GM12878 (cell line): ENCODE data around the gene APOC1. TPM values are rescaled to one million over a fixed set of nuclear protein-coding genes. Genes with fewer than 3 reads are reported as not detected.

Experiments used
- ATAC-seq: fragments of 200-7000 bp; cut with Tn5 transposase; 3 replicates; pipeline ENCODE4 v1.9.1; 2020; ENCODE audit warnings: mild to moderate bottlenecking, moderate library complexity
- BruUV-seq: library from RNA; stranded (reverse); fragments of 400-500 nt; replicated peaks from 2 replicates; lab custom pipeline; 2021; lab: Mats Ljungman, UMichigan
- CTCF ChIA-PET: fragments of 300-600 bp; sonication (Branson Sonifier 250); formaldehyde crosslinking; extraction: SDS; loops from one replicate; lab custom pipeline; 2021; ENCODE audit warnings: inconsistent platforms; lab: Yijun Ruan, JAX
- POLR2A ChIA-PET: fragments of 350-600 bp; formaldehyde crosslinking; extraction: SDS; loops from one replicate; lab custom pipeline; 2021; ENCODE audit warnings: inconsistent platforms; lab: Charles Lee
- RAD21 ChIA-PET: fragments of 300-600 bp; sonication (Branson Sonifier 250); formaldehyde crosslinking; loops from one replicate; lab custom pipeline; 2023; ENCODE audit warnings: antibody characterized with exemption; ENCODE audit not compliant: unreplicated experiment; lab: Charles Lee
- SMC1A ChIA-PET: fragments of 300-600 bp; sonication (Branson Sonifier 250); formaldehyde crosslinking; loops from one replicate; lab custom pipeline; 2023; ENCODE audit not compliant: unreplicated experiment, uncharacterized antibody; lab: Charles Lee
- DNase-seq: peaks from one replicate; pipeline ENCODE4 v3.0.0-alpha.2; 2011; ENCODE audit warnings: low read depth, low spot score
- FAIRE-seq: peaks from 3 replicates; lab custom pipeline; 2011; peaks lifted over from hg19 to GRCh38; lab: Jason Lieb, UNC
- H2AFZ ChIP-seq: 2 replicates; pipeline ENCODE4 v1.6.0; 2011; ENCODE audit warnings: low read depth, low read length, control low read depth; ENCODE audit not compliant: control insufficient read depth
- H3K27ac ChIP-seq: 2 replicates; pipeline ENCODE4 v1.5.1; 2011; ENCODE audit warnings: control low read depth; ENCODE audit not compliant: control insufficient read depth, insufficient read depth
- H3K27me3 ChIP-seq, 2 experiments: replicated peaks in 1 of 2; 2 replicates each; pipeline versions ENCODE4 v1.6.0 to v1.6.1; 2011; ENCODE audit warnings: low read length in 1 of 2; ENCODE audit not compliant: control insufficient read depth in 2 of 2, insufficient read depth in 2 of 2
- H3K36me3 ChIP-seq, 2 experiments: 2 replicates each; pipeline ENCODE4 v1.5.1; 2011; ENCODE audit warnings: low read length in 1 of 2; ENCODE audit not compliant: control insufficient read depth in 2 of 2, insufficient read depth in 2 of 2
- H3K4me1 ChIP-seq: 2 replicates; pipeline ENCODE4 v1.6.1; 2011; ENCODE audit warnings: mild to moderate bottlenecking, low read length, moderate library complexity, mixed read lengths; ENCODE audit not compliant: control insufficient read depth, insufficient read depth
- H3K4me2 ChIP-seq: 2 replicates; pipeline ENCODE4 v1.6.0; 2011; ENCODE audit warnings: control low read depth; ENCODE audit not compliant: control insufficient read depth, insufficient read depth
- H3K4me3 ChIP-seq: fragments of 200-600 bp; sonication (generic); 2 replicates; pipeline ENCODE4 v1.5.1; 2016
- H3K79me2 ChIP-seq: 2 replicates; pipeline ENCODE4 v1.6.0; 2011; ENCODE audit warnings: low read length; ENCODE audit not compliant: control insufficient read depth, insufficient read depth
- H3K9ac ChIP-seq: 2 replicates; pipeline ENCODE4 v1.8.0; 2011; ENCODE audit warnings: low read length, control low read depth, mixed read lengths; ENCODE audit not compliant: control insufficient read depth, insufficient read depth
- H3K9me3 ChIP-seq: replicated peaks from 3 replicates; pipeline ENCODE4 v1.5.1; 2011; ENCODE audit warnings: mild to moderate bottlenecking, low read length; ENCODE audit not compliant: control insufficient read depth, insufficient read depth
- H4K20me1 ChIP-seq: 2 replicates; pipeline ENCODE4 v1.6.0; 2011; ENCODE audit not compliant: control insufficient read depth, insufficient read depth
- CEBPB ChIP-seq, 2 experiments: fragments of 150-350 bp in 1 of 2; IDR thresholded peaks; 2 replicates each; pipeline ENCODE4 v1.6.1; 2012 to 2014; ENCODE audit warnings: low read depth in 2 of 2, low read length in 2 of 2, borderline replicate concordance in 1 of 2, inconsistent platforms in 1 of 2
- CTCF ChIP-seq, 3 experiments: IDR thresholded peaks in 2 of 3; conservative IDR thresholded peaks in 1 of 3; 2 replicates each; pipeline ENCODE4 v1.5.1; 2011; ENCODE audit warnings: low read depth in 3 of 3, low read length in 3 of 3, mild to moderate bottlenecking in 3 of 3, control low read depth in 2 of 3, moderate library complexity in 2 of 3, inconsistent platforms in 1 of 3, mixed read lengths in 1 of 3; ENCODE audit not compliant: control insufficient read depth in 2 of 3, insufficient read depth in 1 of 3; ENCODE audit errors: extremely low read depth in 1 of 3
- ELK1 ChIP-seq: IDR thresholded peaks from 2 replicates; pipeline ENCODE4 v1.6.1; 2012; ENCODE audit warnings: low read depth, low read length, improper control_type of control experiment
- ETV6 ChIP-seq, 2 experiments: fragments of 450-650 bp in 1 of 2; IDR thresholded peaks in 1 of 2; conservative IDR thresholded peaks in 1 of 2; 2 replicates each; pipeline ENCODE4 v1.6.1; 2014; ENCODE audit warnings: antibody characterized with exemption in 1 of 2, borderline replicate concordance in 1 of 2, low read depth in 1 of 2, mild to moderate bottlenecking in 1 of 2, moderate library complexity in 1 of 2
- EZH2 ChIP-seq: IDR thresholded peaks from 2 replicates; pipeline ENCODE4 v1.6.1; 2012; ENCODE audit warnings: low read depth, mild to moderate bottlenecking, control low read depth, inconsistent platforms, low read length, borderline replicate concordance; ENCODE audit not compliant: control insufficient read depth
- FOS ChIP-seq: IDR thresholded peaks from 3 replicates; pipeline ENCODE4 v1.6.1; 2011; ENCODE audit warnings: borderline replicate concordance; ENCODE audit not compliant: insufficient read length; ENCODE audit errors: extremely low read depth
- JUNB ChIP-seq: IDR thresholded peaks from 2 replicates; pipeline ENCODE4 v1.6.1; 2016; ENCODE audit warnings: antibody characterized with exemption, mild to moderate bottlenecking
- NR2C1 ChIP-seq: fragments of 450-650 bp; IDR thresholded peaks from 2 replicates; pipeline ENCODE4 v1.6.1; 2017; ENCODE audit warnings: antibody characterized with exemption, mild to moderate bottlenecking, moderate library complexity
- POLR2A ChIP-seq: IDR thresholded peaks from 2 replicates; pipeline ENCODE4 v1.6.1; 2011; ENCODE audit warnings: low read depth, mild to moderate bottlenecking, low read length
- SUZ12 ChIP-seq: fragments of 200-600 bp; sonication (generic); IDR thresholded peaks from one replicate; pipeline ENCODE4 v1.6.1; 2018; ENCODE audit warnings: antibody characterized with exemption, mild to moderate bottlenecking; ENCODE audit not compliant: unreplicated experiment
- ZBTB40 ChIP-seq: fragments of 450-650 bp; IDR thresholded peaks from 2 replicates; pipeline ENCODE4 v1.6.1; 2016; ENCODE audit warnings: mild to moderate bottlenecking, moderate library complexity, borderline replicate concordance
- ZNF24 ChIP-seq: fragments of 450-650 bp; IDR thresholded peaks from 2 replicates; pipeline ENCODE4 v1.6.1; 2017; ENCODE audit warnings: antibody characterized with exemption, mild to moderate bottlenecking
- ZNF274 ChIP-seq: IDR thresholded peaks from one replicate; pipeline ENCODE4 v1.8.0; 2011; ENCODE audit not compliant: insufficient read length, insufficient read depth
- ZNF384 ChIP-seq: IDR thresholded peaks from 2 replicates; pipeline ENCODE4 v1.6.1; 2012; ENCODE audit warnings: low read depth, mild to moderate bottlenecking, low read length, improper control_type of control experiment, borderline replicate concordance
- WGBS: methylation state at CpG from one replicate; pipeline ENCODE4 v1.1.6; 2016; ENCODE audit warnings: low lambda C conversion rate; ENCODE audit not compliant: insufficient replicate concordance, insufficient coverage; ENCODE audit errors: missing lambda C conversion rate; 5-methylcytosine and 5-hydroxymethylcytosine counted together
- in situ Hi-C: fragments of 300-500 bp; cut with MboI; formaldehyde crosslinking; loops from 9 replicates; pipeline ENCODE4 v1.14.3; 2018; ENCODE audit warnings: mixed read lengths
- intact Hi-C: fragments of 100-400 bp; cut with micrococcal nuclease; formaldehyde crosslinking; loops from one replicate; pipeline ENCODE4 v1.14.2; 2022; ENCODE audit not compliant: unreplicated experiment
- polyA plus RNA-seq, 11 experiments: library from polyadenylated mRNA; depleted of rRNA in 4 of 11; unstranded in 6 of 11; stranded (reverse) in 5 of 11; fragments of >200 nt; fragmentation: Nextera tagmentation in 4 of 11; fragmentation: Illumina TruSeq in 1 of 11; extraction: Ambion mirVana in 4 of 11; extraction: Trizol in 1 of 11; gene quantifications; 1 replicate in 1 of 11; 2 replicates in 10 of 11; pipeline versions ENCODE4 v1.2.1 to v1.2.3, GENCODE V29; 2011 to 2016; ENCODE audit warnings: inconsistent platforms in 2 of 11, missing spikeins in 2 of 11, low read depth in 1 of 11
- total RNA-seq, 4 experiments: library from RNA; depleted of rRNA in 3 of 4; stranded (reverse); fragments of >200 nt in 3 of 4; fragmentation: Illumina TruSeq in 1 of 4; extraction: Trizol in 1 of 4; gene quantifications; 2 replicates each; pipeline versions ENCODE4 v1.2.1 to v1.2.3, GENCODE V29; 2013 to 2021

Gene APOC1
- total and polyA plus RNA-seq, 10 of the 15 experiments (the other 5 are each of a cell fraction or from before 2014, with no cell fraction given) = 0.73 to 4.0 (median 2.6) TPM

- RAD21 ChIA-PET = no interaction called here
- no peak for FAIRE-seq
- TF ChIP-seq ETV6 (conservative IDR thresholded peaks at IDR 0.05 in 1 of 2, IDR thresholded peaks at IDR 0.05 in 1 of 2; ENCODE audit: borderline replicate concordance in 1 of 2, low read depth in 1 of 2) = no peak
- no peak for TF ChIP-seq FOS
- TF ChIP-seq CTCF (IDR thresholded peaks at IDR 0.05 in 2 of 3, conservative IDR thresholded peaks at IDR 0.05 in 1 of 3; ENCODE audit: control insufficient read depth in 2 of 3, extremely low read depth in 1 of 3, insufficient read depth in 1 of 3, low read depth in 3 of 3, low read length in 3 of 3) = no peak
- TF ChIP-seq ZNF24 = no peak
- TF ChIP-seq ELK1 = no peak
- no peak for TF ChIP-seq JUNB
- no peak for TF ChIP-seq CEBPB (IDR thresholded peaks at IDR 0.05; ENCODE audit: borderline replicate concordance in 1 of 2, low read depth in 2 of 2, low read length in 2 of 2)
- TF ChIP-seq ZBTB40 = no peak
- no peak for TF ChIP-seq NR2C1
- TF ChIP-seq ZNF384 = no peak
- no peak for TF ChIP-seq ZNF274
- TF ChIP-seq SUZ12 = no peak
- no peak for TF ChIP-seq EZH2
- no peak for TF ChIP-seq POLR2A
- TF ChIP-seq, all 136 proteins: peak for 0
- H3K4me3 ChIP-seq = no peak overlapping the region
- in situ Hi-C loops (no loop called here), intact Hi-C loops (no loop called here)
- ATAC-seq (no peak), DNase-seq (no peak)
- no peaks in the 10 kb centered on the region for H3K27me3 ChIP-seq
- no peaks in the 10 kb centered on the region for H3K36me3 ChIP-seq
- no peak overlapping the region for H2AFZ ChIP-seq
- WGBS = 60% methylated on average over 27 of the region's 27 CpGs
- POLR2A ChIA-PET = no interaction called here
- no peak overlapping the region for H3K9ac ChIP-seq
- H4K20me1 ChIP-seq = no peaks in the 10 kb centered on the region
- H3K4me2 ChIP-seq = no peak overlapping the region
- no peaks in the 10 kb centered on the region for H3K4me1 ChIP-seq
- no TSS peak for BruUV-seq
- CTCF ChIA-PET = interaction anchor here (0.6 kb wide), 1 partner anchor 226 kb away, joined by 4 read pairs; no protein-coding TSS in a partner anchor
- H3K27ac ChIP-seq = no peak overlapping the region
- SMC1A ChIA-PET = no interaction called here
- no peaks in the 10 kb centered on the region for H3K9me3 ChIP-seq
- no peaks in the 10 kb centered on the region for H3K79me2 ChIP-seq
These were observed 49.1 kb upstream of the APOC1 start for GRCh38 chr19:44865196-44865767.
